HG02678 (cell line): ENCODE results near the gene AP1S3.

Experiments
- ATAC-seq: cut with Tn5 transposase; IDR thresholded peaks from one replicate; pipeline ENCODE4 v1.9.1; 2021; ENCODE audit warnings: mild to moderate bottlenecking, moderate library complexity; ENCODE audit not compliant: unreplicated experiment

AP1S3 gene

GRCh38 chr2:223725986-223726970, 111.1 kb downstream of the AP1S3 start:
- no peak for ATAC-seq

GRCh38 chr2:223725494-223725893, 111.9 kb downstream of the AP1S3 start:
- no peak for ATAC-seq

GRCh38 chr2:223724861-223725260, 112.5 kb downstream of the AP1S3 start:
- ATAC-seq: no peak

- no peak for ATAC-seq
Observed at GRCh38 chr2:223723954-223724411, 113.4 kb downstream of the AP1S3 start.

GRCh38 chr2:223722226-223722625, 115.2 kb downstream of the AP1S3 start:
- no peak for ATAC-seq

- ATAC-seq: no peak
Observed at GRCh38 chr2:223721746-223722145, 115.6 kb downstream of the AP1S3 start.

- ATAC-seq: no peak
Observed at GRCh38 chr2:223720367-223720766, 117.0 kb downstream of the AP1S3 start.

- no peak for ATAC-seq
Observed at GRCh38 chr2:223712642-223713041, 124.7 kb downstream of the AP1S3 start.

- ATAC-seq: no peak
Observed at GRCh38 chr2:223711596-223712326, 125.6 kb downstream of the AP1S3 start.
